Heart right ventricle (tissue), 16 donors: ENCODE results near the gene MAPK8IP3. TPM values are rescaled to one million over a fixed set of nuclear protein-coding genes. Genes with fewer than 3 reads are reported as not detected.

Experiments
- ATAC-seq, 8 donors: fragments of 200-7000 bp; cut with Tn5 transposase; one replicate each; pipeline ENCODE4 v1.9.1; 2020; ENCODE audit warnings: mild to moderate bottlenecking in 8 of 8, moderate library complexity in 8 of 8, moderate number of reproducible peaks in 1 of 8
- DNase-seq, 2 donors: peaks; one replicate each; pipeline ENCODE4 v3.0.0-alpha.2; 2020
- H3K27ac ChIP-seq, 10 donors: fragments of 200-600 bp; sonication (generic) in 2 of 10; one replicate each; pipeline versions ENCODE4 v1.5.0 to v1.8.0; 2020 to 2022; ENCODE audit warnings: mild to moderate bottlenecking in 3 of 10
- H3K27me3 ChIP-seq, 7 donors: fragments of 200-600 bp; one replicate each; pipeline ENCODE4 v1.8.0; 2021 to 2022; ENCODE audit warnings: mild to moderate bottlenecking in 2 of 7
- H3K36me3 ChIP-seq, 9 donors: fragments of 200-600 bp; sonication (generic) in 1 of 9; one replicate each; pipeline versions ENCODE4 v1.5.0 to v1.8.0; 2020 to 2022; ENCODE audit warnings: mild to moderate bottlenecking in 2 of 9
- H3K4me1 ChIP-seq, 9 donors: fragments of 200-600 bp; sonication (generic) in 1 of 9; one replicate each; pipeline versions ENCODE4 v1.5.0 to v1.8.0; 2020 to 2022; ENCODE audit warnings: mild to moderate bottlenecking in 4 of 9
- H3K4me3 ChIP-seq, 10 donors: fragments of 200-600 bp; sonication (generic) in 2 of 10; one replicate each; pipeline versions ENCODE4 v1.5.0 to v1.8.0; 2020 to 2022; ENCODE audit warnings: mild to moderate bottlenecking in 7 of 10, moderate library complexity in 2 of 10
- H3K9me3 ChIP-seq, 11 donors: fragments of 200-600 bp in 10 of 11; sonication (generic) in 2 of 11; one replicate each; pipeline versions ENCODE4 v1.5.0 to v1.8.0; 2013 to 2022; ENCODE audit warnings: mild to moderate bottlenecking in 2 of 11, control low read depth in 1 of 11, moderate library complexity in 1 of 11
- WGBS, 2 donors: extraction: QIAGEN DNeasy Blood & Tissue Kit; methylation state at CpG; one replicate each; pipeline ENCODE4 v1.1.7; 2013; ENCODE audit warnings: inconsistent platforms in 1 of 2; 5-methylcytosine and 5-hydroxymethylcytosine counted together
- intact Hi-C, 10 donors: fragments of 100-400 bp; cut with DNase I; formaldehyde crosslinking; loops; one replicate each; pipeline versions ENCODE4 v1.11.1 to v1.14.2; 2022
- polyA plus RNA-seq, 2 donors: library from polyadenylated mRNA; stranded (reverse); fragments of 200-250 nt; gene quantifications; one replicate each; pipeline ENCODE4 v1.2.3, GENCODE V29; 2013
- total RNA-seq, 10 donors: library from RNA; stranded (reverse); fragmentation: NEBNext Ultra II Directional in 3 of 10; extraction: Animal tissue kit (Norgen Biotek cat#: 25700) in 3 of 10; gene quantifications; one replicate each; pipeline versions ENCODE4 v1.2.1 to v1.2.4, GENCODE V29; 2021 to 2023
- TF ChIP-seq, protein P1 (sequence below), 9 donors: fragments of 200-600 bp; sonication (generic) in 2 of 9; IDR thresholded peaks; one replicate each; pipeline versions ENCODE4 v1.5.0 to v1.8.0; 2021 to 2022; ENCODE audit warnings: antibody characterized with exemption in 9 of 9, mild to moderate bottlenecking in 5 of 9, moderate library complexity in 1 of 9
- donor health status: Arrhythmogenic right ventricular cardiomyopathy.
- donor health status: ischemic (EF 13 %, LVEDD 7.1; RV severe dilation, severe dysfunction).
- donor health status: healthy with polysubstance abuse.
- donor health status: DM: no; HTN: yes; CAD: no.
- donor health status: DM: no; HTN: no; CAD: no.
- donor health status: ischemic (EF 25% LVEDD 6.9; RV normal size, moderate dysfunction).
- donor health status: ischemic (EF 25% LVEDD 5.7; RV mildly dilated, moderate dysfunction).
- donor health status: healthy.
- donor health status: DM: yes; HTN: yes; CAD: no.
- donor health status: Ischemic cardiomyopathy.
- donor health status: ischemic (EF 35%, LVEDD 5.7; RV mildly dilated, moderate dysfunction).
- donor health status: nonischemic (EF 11% LVEDD 7.7; RV severe dilation, severe dysfunction).
- donor health status: DM: yes; HTN: yes; CAD: no.
- donor health status: PGD.
- donor health status: ischemic (EF 29% LVEDD 5.4; RV normal size, mild dysfunction).
- donor health status: nonischemic (EF 23%, LVEDD 6.1; RV moderate dilation, normal function).

Gene MAPK8IP3
- total and polyA plus RNA-seq, 12 donors = 31.2 to 126 (median 71.7) TPM

DNA sequence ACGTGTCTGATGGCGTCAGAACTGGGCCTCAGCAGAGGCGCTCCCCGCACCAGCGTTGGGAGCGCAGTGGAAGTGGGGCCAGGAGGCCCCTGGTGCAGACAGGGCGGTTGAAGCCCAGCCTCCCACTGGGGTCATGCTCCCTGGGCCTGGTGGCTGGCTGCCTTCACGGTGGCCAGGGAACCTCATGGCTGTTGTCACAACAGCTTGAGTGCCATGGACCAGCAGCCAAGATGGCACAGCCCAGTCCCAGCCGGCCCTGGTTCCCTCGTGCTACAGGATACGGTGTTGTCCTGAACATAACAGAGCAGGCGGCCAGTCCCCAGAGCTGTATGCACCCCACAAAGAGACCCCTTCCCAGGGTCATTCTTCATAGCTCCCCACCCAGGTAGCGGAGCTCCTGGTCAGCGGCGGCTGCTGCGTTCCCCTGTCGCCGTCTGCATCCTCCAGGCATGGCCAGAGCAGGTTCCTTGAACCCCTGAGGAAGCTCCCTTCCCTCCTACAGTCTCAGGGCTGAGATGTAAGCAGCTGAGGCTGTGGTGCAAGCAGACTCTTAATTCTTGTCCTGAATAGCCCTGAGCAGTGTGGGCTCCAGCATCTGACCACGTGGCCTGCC is 35.7 kb downstream of the MAPK8IP3 start:
- WGBS, 2 donors = 89 to 91% methylated on average over 19 of the region's 19 CpGs
- Histone ChIP-seq H3K27me3 (no peaks in the 10 kb centered on the region), H3K27ac (no peak overlapping the region), H3K4me3 (no peak overlapping the region), H3K36me3 (peaks cover 0 to 63% (median 10%) of the 10 kb centered on the region in 9 donors), H3K9me3 (no peaks in the 10 kb centered on the region), H3K4me1 (peaks cover 0 to 3% (median 0%) of the 10 kb centered on the region in 9 donors)
- no peak for DNase-seq
- intact Hi-C loops = no loop called here
- ATAC-seq = peak in 5 of 8 donors; percentile 32 to 91 (median 56)
- TF ChIP-seq, protein P1, sequence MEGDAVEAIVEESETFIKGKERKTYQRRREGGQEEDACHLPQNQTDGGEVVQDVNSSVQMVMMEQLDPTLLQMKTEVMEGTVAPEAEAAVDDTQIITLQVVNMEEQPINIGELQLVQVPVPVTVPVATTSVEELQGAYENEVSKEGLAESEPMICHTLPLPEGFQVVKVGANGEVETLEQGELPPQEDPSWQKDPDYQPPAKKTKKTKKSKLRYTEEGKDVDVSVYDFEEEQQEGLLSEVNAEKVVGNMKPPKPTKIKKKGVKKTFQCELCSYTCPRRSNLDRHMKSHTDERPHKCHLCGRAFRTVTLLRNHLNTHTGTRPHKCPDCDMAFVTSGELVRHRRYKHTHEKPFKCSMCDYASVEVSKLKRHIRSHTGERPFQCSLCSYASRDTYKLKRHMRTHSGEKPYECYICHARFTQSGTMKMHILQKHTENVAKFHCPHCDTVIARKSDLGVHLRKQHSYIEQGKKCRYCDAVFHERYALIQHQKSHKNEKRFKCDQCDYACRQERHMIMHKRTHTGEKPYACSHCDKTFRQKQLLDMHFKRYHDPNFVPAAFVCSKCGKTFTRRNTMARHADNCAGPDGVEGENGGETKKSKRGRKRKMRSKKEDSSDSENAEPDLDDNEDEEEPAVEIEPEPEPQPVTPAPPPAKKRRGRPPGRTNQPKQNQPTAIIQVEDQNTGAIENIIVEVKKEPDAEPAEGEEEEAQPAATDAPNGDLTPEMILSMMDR (IDR thresholded peaks at IDR 0.05) = no peak

DNA sequence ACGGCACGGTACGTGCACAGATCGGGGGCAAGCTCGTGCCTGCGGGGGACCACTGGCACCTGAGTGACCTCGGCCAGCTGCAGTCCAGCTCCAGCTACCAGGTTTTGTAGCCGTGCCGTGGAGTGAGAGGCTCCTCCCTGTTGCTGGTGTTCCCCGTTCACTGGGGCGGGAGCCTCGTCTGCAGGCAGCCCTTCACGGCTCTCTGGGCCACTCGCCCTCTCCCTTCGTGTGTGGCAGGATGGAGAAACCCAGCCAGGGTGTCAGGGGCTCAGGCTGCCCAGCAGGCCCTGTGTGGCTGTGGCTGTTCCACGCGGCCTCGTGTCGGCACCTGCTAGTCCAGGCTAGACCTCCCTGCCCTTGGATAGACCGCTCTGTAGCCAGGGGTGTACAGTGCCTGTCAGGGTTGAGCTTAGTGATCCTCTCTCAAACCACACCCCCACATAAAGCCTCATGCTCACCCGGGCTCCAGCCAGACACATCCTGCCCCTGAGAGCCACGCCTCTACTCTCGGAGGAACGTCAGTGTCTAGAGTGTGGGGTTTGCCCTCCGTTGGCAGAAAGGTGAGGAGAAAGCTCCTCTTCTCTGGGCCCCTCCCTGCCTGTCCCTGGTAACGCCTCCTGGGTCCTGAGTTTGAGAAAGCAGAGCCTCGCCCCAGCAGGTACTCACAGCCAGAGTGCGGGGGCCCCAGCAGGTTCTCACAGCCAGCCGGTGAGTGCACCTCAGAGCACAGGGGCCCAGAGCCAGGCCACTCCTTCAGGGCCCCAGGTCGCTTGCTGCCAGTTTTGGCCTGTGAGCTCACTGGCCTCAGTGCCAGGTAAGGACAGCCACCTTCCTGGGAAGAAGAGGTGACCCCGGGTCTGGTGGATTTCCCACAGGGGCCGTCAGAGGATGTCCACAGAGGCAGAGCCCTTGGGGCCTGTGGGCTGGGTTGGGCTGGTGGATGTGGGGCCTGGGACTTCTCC is 37.7 kb downstream of the MAPK8IP3 start:
- TF ChIP-seq, protein P1 (IDR thresholded peaks at IDR 0.05) = no peak
- 90 to 91% methylated on average over 32 of the region's 32 CpGs for WGBS, 2 donors
- H3K4me1 ChIP-seq = peaks cover 0 to 3% (median 0%) of the 10 kb centered on the region in 9 donors
- H3K9me3 ChIP-seq = no peaks in the 10 kb centered on the region
- no peak overlapping the region for H3K4me3 ChIP-seq
- no peaks in the 10 kb centered on the region for H3K27me3 ChIP-seq
- no peak overlapping the region for H3K27ac ChIP-seq
- no peak for ATAC-seq
- intact Hi-C loops = no loop called here
- H3K36me3 ChIP-seq = peaks cover 0 to 82% (median 25%) of the 10 kb centered on the region in 9 donors
- DNase-seq = no peak

DNA sequence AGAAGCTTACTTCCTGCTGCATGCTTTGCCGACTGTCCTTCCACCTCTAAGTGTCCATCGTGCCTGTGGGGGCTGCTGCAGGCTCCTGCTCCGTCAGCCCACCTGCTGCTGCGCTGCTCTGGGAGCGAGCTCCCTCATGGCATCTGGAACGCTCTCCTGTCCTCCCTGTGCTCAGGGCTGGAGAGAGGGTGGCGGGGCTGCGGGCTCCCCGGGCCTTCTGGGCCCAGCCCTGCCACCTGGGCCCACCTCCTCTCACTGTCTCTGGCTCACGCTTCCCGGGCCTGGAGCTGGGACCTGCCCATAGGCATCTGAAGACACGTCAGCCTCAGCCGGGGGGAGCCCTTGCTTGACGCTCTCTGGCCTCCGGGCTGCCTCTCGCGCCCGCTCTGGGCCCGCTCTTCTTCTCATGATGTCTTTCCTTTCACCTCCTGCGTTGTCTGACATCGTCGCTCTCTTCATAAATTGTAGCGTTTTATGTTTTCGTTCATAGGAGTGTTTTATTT is 38.4 kb downstream of the MAPK8IP3 start:
- TF ChIP-seq, protein P1 (IDR thresholded peaks at IDR 0.05) = no peak
- H3K36me3 ChIP-seq = peaks cover 0 to 89% (median 32%) of the 10 kb centered on the region in 9 donors
- no peaks in the 10 kb centered on the region for H3K9me3 ChIP-seq
- ATAC-seq (no peak), DNase-seq (no peak)
- H3K4me1 ChIP-seq = peaks cover 0 to 3% (median 0%) of the 10 kb centered on the region in 9 donors
- intact Hi-C loops = no loop called here
- H3K27ac ChIP-seq = no peak overlapping the region
- H3K4me3 ChIP-seq = no peak overlapping the region
- no peaks in the 10 kb centered on the region for H3K27me3 ChIP-seq
- 89 to 91% methylated on average over 24 of the region's 24 CpGs for WGBS, 2 donors

DNA sequence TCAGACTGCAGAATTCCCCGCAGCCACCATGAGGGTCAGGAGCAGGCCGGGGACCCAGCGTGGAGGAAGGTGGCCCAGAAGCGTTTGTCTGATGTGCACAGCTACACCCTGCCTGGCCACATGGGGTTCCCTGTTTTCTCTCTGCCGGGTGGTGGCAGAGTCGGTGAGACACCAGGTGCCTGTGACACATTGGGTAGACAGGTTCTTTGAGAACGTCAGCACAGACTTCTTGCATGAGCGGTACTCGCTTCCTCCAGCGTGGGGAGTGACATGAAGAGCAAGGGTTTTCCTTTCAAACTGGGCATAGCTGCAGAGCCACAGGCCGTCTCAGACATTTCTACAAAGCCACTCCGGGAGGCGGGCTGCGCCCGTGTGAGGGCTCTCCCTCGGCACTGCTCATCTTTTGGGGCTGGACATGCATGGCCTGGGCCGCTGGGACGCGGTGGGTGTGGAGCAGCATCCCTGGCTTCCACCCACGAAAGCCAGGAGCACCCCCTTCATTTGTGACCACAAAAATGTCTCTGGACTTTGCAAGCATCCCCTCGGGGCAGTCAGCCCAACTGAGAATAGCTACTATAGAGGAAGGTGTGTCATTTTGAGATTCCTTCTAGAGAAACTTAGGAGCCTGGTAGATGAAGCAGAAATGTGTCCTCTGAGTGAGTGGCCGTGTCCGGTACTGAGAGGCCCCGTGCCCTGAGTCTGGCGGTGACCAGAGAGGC is 39.3 kb downstream of the MAPK8IP3 start:
- TF ChIP-seq, protein P1 (IDR thresholded peaks at IDR 0.05) = no peak

More for the DNA sequence above, 39.3 kb downstream of the MAPK8IP3 start:
- no peak overlapping the region for H3K27ac ChIP-seq
- H3K4me3 ChIP-seq = no peak overlapping the region
- H3K36me3 ChIP-seq = peaks cover 0 to 98% (median 35%) of the 10 kb centered on the region in 9 donors
- no peaks in the 10 kb centered on the region for H3K27me3 ChIP-seq
- no peak for ATAC-seq
- intact Hi-C loops = no loop called here
- peaks cover 0 to 3% (median 0%) of the 10 kb centered on the region in 9 donors for H3K4me1 ChIP-seq
- DNase-seq = no peak
- no peaks in the 10 kb centered on the region for H3K9me3 ChIP-seq
- 89 to 94% methylated on average over 25 of the region's 25 CpGs for WGBS, 2 donors
